ENCODE data around the gene UGT2B7. TPM values are rescaled to one million over a fixed set of nuclear protein-coding genes. Genes with fewer than 3 reads are reported as not detected.

Gene UGT2B7
- total RNA-seq, 1 donor = not detected

DNA sequence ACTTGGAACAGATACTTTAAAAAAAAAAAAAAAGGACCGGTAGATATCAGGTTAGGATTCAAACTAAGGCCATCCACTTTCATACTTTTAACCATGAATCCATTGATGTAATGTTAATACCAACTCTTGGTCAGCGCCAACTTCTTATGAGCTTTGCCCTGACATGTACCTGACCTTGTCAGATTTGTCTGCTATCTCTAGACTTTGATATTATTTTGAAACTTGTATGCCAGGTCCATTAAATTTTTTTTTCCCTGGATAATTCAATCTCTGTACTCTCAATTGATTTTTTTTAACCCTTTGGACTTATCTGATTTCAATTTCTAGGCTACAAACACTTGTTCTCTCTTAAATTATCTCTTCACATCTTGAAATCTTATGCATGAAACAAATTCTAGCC is 27.2 kb upstream of the UGT2B7 start:
- H3K27ac ChIP-seq (ENCODE audit: low read depth, low read length) = no peak overlapping the region
- H4K20me1 ChIP-seq (ENCODE audit: insufficient read depth, low read length) = no peaks in the 10 kb centered on the region
- no peak overlapping the region for H3K4me3 ChIP-seq (ENCODE audit: insufficient read depth, low read length)
- no peak overlapping the region for H3K4me2 ChIP-seq (ENCODE audit: insufficient read depth, low read length)
- H3K4me1 ChIP-seq (ENCODE audit: insufficient read depth, low read length) = no peaks in the 10 kb centered on the region
- no peaks in the 10 kb centered on the region for H3K9me3 ChIP-seq (ENCODE audit: low read depth, low read length)
- DNase-seq (ENCODE audit: insufficient read length, low spot score, missing footprints) = no peak
- no peaks in the 10 kb centered on the region for H3K36me3 ChIP-seq (ENCODE audit: insufficient read depth, low read length)
- no peak for TF ChIP-seq CTCF (IDR thresholded peaks at IDR 0.05; ENCODE audit: extremely low read depth, low read depth, low read length)
- H3K79me2 ChIP-seq (ENCODE audit: insufficient read depth, low read length) = no peaks in the 10 kb centered on the region
- no peak overlapping the region for H2AFZ ChIP-seq (ENCODE audit: low read length)
- no peaks in the 10 kb centered on the region for H3K27me3 ChIP-seq (ENCODE audit: insufficient read depth, low read length)

- Histone ChIP-seq H3K4me3 (ENCODE audit: insufficient read depth, low read length) (no peak overlapping the region), H3K36me3 (ENCODE audit: insufficient read depth, low read length) (no peaks in the 10 kb centered on the region), H3K4me2 (ENCODE audit: insufficient read depth, low read length) (no peak overlapping the region), H4K20me1 (ENCODE audit: insufficient read depth, low read length) (no peaks in the 10 kb centered on the region), H3K79me2 (ENCODE audit: insufficient read depth, low read length) (no peaks in the 10 kb centered on the region), H2AFZ (ENCODE audit: low read length) (no peak overlapping the region), H3K27me3 (ENCODE audit: insufficient read depth, low read length) (no peaks in the 10 kb centered on the region), H3K27ac (ENCODE audit: low read depth, low read length) (no peak overlapping the region), H3K9me3 (ENCODE audit: low read depth, low read length) (no peaks in the 10 kb centered on the region), H3K4me1 (ENCODE audit: insufficient read depth, low read length) (no peaks in the 10 kb centered on the region)
- no peak for DNase-seq (ENCODE audit: insufficient read length, low spot score, missing footprints)
- TF ChIP-seq CTCF (IDR thresholded peaks at IDR 0.05; ENCODE audit: extremely low read depth, low read depth, low read length) = no peak
Measured at GRCh38 chr4:69070590-69070989, 25.7 kb upstream of the UGT2B7 start.

DNA sequence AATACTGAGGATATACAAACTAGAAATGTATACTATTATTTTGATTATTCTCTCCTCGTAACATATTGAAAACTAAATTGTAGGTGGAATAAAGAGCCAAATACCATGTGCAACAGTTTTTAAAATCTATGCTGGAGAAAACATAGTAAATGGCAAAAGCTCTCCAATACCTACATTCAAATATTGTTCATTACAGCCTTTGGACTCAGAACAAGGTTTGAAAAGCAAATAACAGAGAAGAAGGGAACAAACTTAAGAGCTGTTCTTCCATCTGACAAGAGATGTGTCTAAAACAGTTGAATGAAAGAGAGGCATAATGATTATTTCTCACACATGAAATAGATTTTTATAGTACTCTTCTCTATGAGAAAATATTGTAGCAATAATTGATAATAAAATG is 25.0 kb upstream of the UGT2B7 start:
- H3K4me1 ChIP-seq (ENCODE audit: insufficient read depth, low read length) = no peaks in the 10 kb centered on the region
- no peaks in the 10 kb centered on the region for H4K20me1 ChIP-seq (ENCODE audit: insufficient read depth, low read length)
- no peak overlapping the region for H2AFZ ChIP-seq (ENCODE audit: low read length)
- DNase-seq (ENCODE audit: insufficient read length, low spot score, missing footprints) = no peak
- H3K79me2 ChIP-seq (ENCODE audit: insufficient read depth, low read length) = no peaks in the 10 kb centered on the region
- no peaks in the 10 kb centered on the region for H3K27me3 ChIP-seq (ENCODE audit: insufficient read depth, low read length)
- no peak overlapping the region for H3K4me2 ChIP-seq (ENCODE audit: insufficient read depth, low read length)
- no peak for TF ChIP-seq CTCF (IDR thresholded peaks at IDR 0.05; ENCODE audit: extremely low read depth, low read depth, low read length)
- H3K27ac ChIP-seq (ENCODE audit: low read depth, low read length) = no peak overlapping the region
- no peaks in the 10 kb centered on the region for H3K9me3 ChIP-seq (ENCODE audit: low read depth, low read length)
- H3K4me3 ChIP-seq (ENCODE audit: insufficient read depth, low read length) = no peak overlapping the region
- H3K36me3 ChIP-seq (ENCODE audit: insufficient read depth, low read length) = no peaks in the 10 kb centered on the region

GRCh38 chr4:69073375-69073774 is 22.9 kb upstream of the UGT2B7 start:
- Histone ChIP-seq H3K79me2 (ENCODE audit: insufficient read depth, low read length) (no peaks in the 10 kb centered on the region), H3K27ac (ENCODE audit: low read depth, low read length) (no peak overlapping the region), H3K4me1 (ENCODE audit: insufficient read depth, low read length) (no peaks in the 10 kb centered on the region), H2AFZ (ENCODE audit: low read length) (no peak overlapping the region), H3K36me3 (ENCODE audit: insufficient read depth, low read length) (no peaks in the 10 kb centered on the region), H3K27me3 (ENCODE audit: insufficient read depth, low read length) (no peaks in the 10 kb centered on the region), H3K9me3 (ENCODE audit: low read depth, low read length) (no peaks in the 10 kb centered on the region), H4K20me1 (ENCODE audit: insufficient read depth, low read length) (no peaks in the 10 kb centered on the region), H3K4me3 (ENCODE audit: insufficient read depth, low read length) (no peak overlapping the region), H3K4me2 (ENCODE audit: insufficient read depth, low read length) (no peak overlapping the region)
- TF ChIP-seq CTCF (IDR thresholded peaks at IDR 0.05; ENCODE audit: extremely low read depth, low read depth, low read length) = no peak
- no peak for DNase-seq (ENCODE audit: insufficient read length, low spot score, missing footprints)
